ENCODE measurements around the gene MED12L.

Gene MED12L

GRCh38 chr3:151307131-151307530 lies 221.7 kb downstream of the MED12L start:
- H3K9me3 ChIP-seq (ENCODE audit: control insufficient read depth, insufficient read depth, low read depth, low read length): no peaks in the 10 kb centered on the region
- H3K4me1 ChIP-seq (ENCODE audit: control insufficient read depth, insufficient read depth, low read length): no peaks in the 10 kb centered on the region
- TF ChIP-seq ZNF626 (tag by site-specific recombination; IDR thresholded peaks at IDR 0.05) (no peak), YY1 (tag by site-specific recombination; IDR thresholded peaks at IDR 0.05) (no peak), ZBTB11 (tag by site-specific recombination; conservative IDR thresholded peaks at IDR 0.05; ENCODE audit: low read depth) (no peak), BCL11B (tag by site-specific recombination; IDR thresholded peaks at IDR 0.05; ENCODE audit: low read depth) (no peak)
- no peak overlapping the region for H3K27ac ChIP-seq (ENCODE audit: extremely low read depth, low read depth, low read length)
- ChIA-PET POLR2A (no interaction called here), CTCF (interaction anchor here (3.2 kb wide), 1 partner anchor 19 kb away, joined by 8 read pairs; no protein-coding TSS in a partner anchor)
- no peaks in the 10 kb centered on the region for H3K36me3 ChIP-seq (ENCODE audit: control insufficient read depth in 2 of 2, insufficient read depth in 1 of 2, low read length in 2 of 2)
- no peak overlapping the region for H3K4me3 ChIP-seq (ENCODE audit: low read depth, low read length)

GRCh38 chr3:151307583-151308488 lies 222.4 kb downstream of the MED12L start:
- no peaks in the 10 kb centered on the region for H3K9me3 ChIP-seq (ENCODE audit: control insufficient read depth, insufficient read depth, low read depth, low read length)
- no peak overlapping the region for H3K4me3 ChIP-seq (ENCODE audit: low read depth, low read length)
- ChIA-PET POLR2A (no interaction called here), CTCF (interaction anchor here (1.1 to 3.2 kb wide), 2 partner anchors 19 to 140 kb away, joined by 3 to 8 read pairs; no protein-coding TSS in a partner anchor)
- no peak overlapping the region for H3K27ac ChIP-seq (ENCODE audit: extremely low read depth, low read depth, low read length)
- H3K4me1 ChIP-seq (ENCODE audit: control insufficient read depth, insufficient read depth, low read length): no peaks in the 10 kb centered on the region
- H3K36me3 ChIP-seq (ENCODE audit: control insufficient read depth in 2 of 2, insufficient read depth in 1 of 2, low read length in 2 of 2): no peaks in the 10 kb centered on the region
- no peak for TF ChIP-seq ZBTB20 (tag by site-specific recombination; IDR thresholded peaks at IDR 0.05)
- TF ChIP-seq SP2 (tag by site-specific recombination; IDR thresholded peaks at IDR 0.05): no peak
- TF ChIP-seq ZNF624 (tag by site-specific recombination; IDR thresholded peaks at IDR 0.05): no peak
- no peak for TF ChIP-seq KLF17 (tag by site-specific recombination; IDR thresholded peaks at IDR 0.05)
- no peak for TF ChIP-seq ZNF398 (tag by site-specific recombination; IDR thresholded peaks at IDR 0.05)
- no peak for TF ChIP-seq ZNF580 (tag by site-specific recombination; IDR thresholded peaks at IDR 0.05)

- H3K9me3 ChIP-seq (ENCODE audit: control insufficient read depth, insufficient read depth, low read depth, low read length): no peaks in the 10 kb centered on the region
- no peak overlapping the region for H3K27ac ChIP-seq (ENCODE audit: extremely low read depth, low read depth, low read length)
- H3K36me3 ChIP-seq (ENCODE audit: control insufficient read depth in 2 of 2, insufficient read depth in 1 of 2, low read length in 2 of 2): no peaks in the 10 kb centered on the region
- no peaks in the 10 kb centered on the region for H3K4me1 ChIP-seq (ENCODE audit: control insufficient read depth, insufficient read depth, low read length)
- H3K4me3 ChIP-seq (ENCODE audit: low read depth, low read length): no peak overlapping the region
- CTCF ChIA-PET: interaction anchor here (0.9 to 1.0 kb wide), 2 partner anchors 18 to 130 kb away, joined by 3 read pairs; no protein-coding TSS in a partner anchor
- POLR2A ChIA-PET: no interaction called here
- TF ChIP-seq ZNF76 (tag by site-specific recombination; IDR thresholded peaks at IDR 0.05; ENCODE audit: borderline replicate concordance, low read depth) (no peak), ZNF645 (tag by site-specific recombination; IDR thresholded peaks at IDR 0.05) (no peak), ZNF529 (tag by site-specific recombination; IDR thresholded peaks at IDR 0.05; ENCODE audit: insufficient replicate concordance) (no peak), REST (tag by site-specific recombination; IDR thresholded peaks at IDR 0.05) (no peak)
Measured at GRCh38 chr3:151309566-151309965, 224.1 kb downstream of the MED12L start.

Data from HEK293 (cell line).